ENCODE results near the gene CABS1.

- TF ChIP-seq POGZ (CRISPR knock-in tag; IDR thresholded peaks at IDR 0.05) (no peak), ZNF101 (CRISPR knock-in tag; IDR thresholded peaks at IDR 0.05; ENCODE audit: borderline replicate concordance, low read depth) (no peak), ZBTB43 (CRISPR knock-in tag; conservative IDR thresholded peaks at IDR 0.05) (no peak), SUZ12 (IDR thresholded peaks at IDR 0.05; ENCODE audit: low read depth, low read length) (no peak), ZNF768 (CRISPR knock-in tag; IDR thresholded peaks at IDR 0.05) (no peak), ZNF746 (CRISPR knock-in tag; IDR thresholded peaks at IDR 0.05) (no peak), PHF8 (CRISPR knock-in tag; IDR thresholded peaks at IDR 0.05) (no peak), HHEX (CRISPR knock-in tag; IDR thresholded peaks at IDR 0.05) (no peak)
These were observed 36.7 kb upstream of the CABS1 start for GRCh38 chr4:70298051-70298450.

Measured in HepG2 (cell line).